ENCODE data around the gene NMRK1.

GRCh38 chr9:75065510-75065909, 22.4 kb downstream of the NMRK1 start:
- TF ChIP-seq EP300 (IDR thresholded peaks at IDR 0.05) (no peak), CTCF (IDR thresholded peaks at IDR 0.05) (no peak), POLR2AphosphoS5 (IDR thresholded peaks at IDR 0.05) (no peak)
